Parathyroid adenoma (tissue), 2 donors: ENCODE measurements around the gene SLC4A1AP.

Experiments
- H2AFZ ChIP-seq: fragments of 300-600 bp; sonication (generic); one replicate; pipeline ENCODE4 v1.7.0; 2017; ENCODE audit warnings: antibody characterized with exemption, mild to moderate bottlenecking
- H3K27ac ChIP-seq: fragments of 300-600 bp; sonication (generic); one replicate; pipeline ENCODE4 v1.7.0; 2017
- H3K27me3 ChIP-seq: fragments of 300-600 bp; sonication (generic); one replicate; pipeline ENCODE4 v1.7.0; 2017; ENCODE audit warnings: low read length; ENCODE audit not compliant: control insufficient read depth, insufficient read depth
- H3K36me3 ChIP-seq: fragments of 300-600 bp; sonication (generic); one replicate; pipeline ENCODE4 v1.7.0; 2017; ENCODE audit warnings: low read length; ENCODE audit not compliant: control insufficient read depth, insufficient read depth
- H3K4me1 ChIP-seq: fragments of 300-600 bp; sonication (generic); one replicate; pipeline ENCODE4 v1.7.0; 2017; ENCODE audit warnings: control low read depth
- H3K4me2 ChIP-seq: fragments of 300-600 bp; sonication (generic); one replicate; pipeline ENCODE4 v1.7.0; 2017; ENCODE audit warnings: low read length
- H3K4me3 ChIP-seq: fragments of 300-600 bp; sonication (generic); one replicate; pipeline ENCODE4 v1.7.0; 2017; ENCODE audit warnings: low read depth, low read length
- H3K79me2 ChIP-seq: fragments of 300-600 bp; sonication (generic); one replicate; pipeline ENCODE4 v1.7.0; 2017; ENCODE audit warnings: control low read depth
- H3K9ac ChIP-seq: fragments of 300-600 bp; sonication (generic); one replicate; pipeline ENCODE4 v1.7.0; 2017; ENCODE audit warnings: mild to moderate bottlenecking
- H3K9me3 ChIP-seq: fragments of 300-600 bp; sonication (generic); one replicate; pipeline ENCODE4 v1.7.0; 2017; ENCODE audit warnings: low read length; ENCODE audit not compliant: control insufficient read depth
- CTCF ChIP-seq: fragments of 300-600 bp; sonication (generic); IDR thresholded peaks from one replicate; pipeline ENCODE4 v1.7.0; 2017; ENCODE audit warnings: antibody characterized with exemption, mild to moderate bottlenecking
- donor health status: primary hyperparathyroidism.

Gene SLC4A1AP

GRCh38 chr2:27685577-27685976, 21.9 kb downstream of the SLC4A1AP start:
- Histone ChIP-seq H3K4me1 (no peaks in the 10 kb centered on the region), H3K36me3 (no peaks in the 10 kb centered on the region), H3K9me3 (no peaks in the 10 kb centered on the region), H2AFZ (no peak overlapping the region), H3K27me3 (no peaks in the 10 kb centered on the region), H3K4me3 (no peak overlapping the region), H3K9ac (no peak overlapping the region), H3K79me2 (no peaks in the 10 kb centered on the region), H3K27ac (no peak overlapping the region), H3K4me2 (no peak overlapping the region)
- no peak for TF ChIP-seq CTCF

GRCh38 chr2:27687232-27687631, 23.5 kb downstream of the SLC4A1AP start:
- H3K27me3 ChIP-seq, result no peaks in the 10 kb centered on the region
- H3K36me3 ChIP-seq, result no peaks in the 10 kb centered on the region
- no peak overlapping the region for H3K27ac ChIP-seq
- no peak overlapping the region for H3K4me2 ChIP-seq
- no peak for TF ChIP-seq CTCF
- H2AFZ ChIP-seq, result no peak overlapping the region
- no peaks in the 10 kb centered on the region for H3K4me1 ChIP-seq
- no peaks in the 10 kb centered on the region for H3K9me3 ChIP-seq
- H3K9ac ChIP-seq, result no peak overlapping the region
- H3K79me2 ChIP-seq, result no peaks in the 10 kb centered on the region
- H3K4me3 ChIP-seq, result no peak overlapping the region

- H3K27ac ChIP-seq, result no peak overlapping the region
Observed at GRCh38 chr2:27689424-27689823, 25.7 kb downstream of the SLC4A1AP start.

GRCh38 chr2:27690052-27690451, 26.4 kb downstream of the SLC4A1AP start:
- no peak overlapping the region for H3K4me3 ChIP-seq
- H3K4me1 ChIP-seq, result no peaks in the 10 kb centered on the region
- no peak for TF ChIP-seq CTCF
- no peak overlapping the region for H3K9ac ChIP-seq
- H3K36me3 ChIP-seq, result no peaks in the 10 kb centered on the region
- H3K9me3 ChIP-seq, result no peaks in the 10 kb centered on the region
- H3K27ac ChIP-seq, result no peak overlapping the region
- H3K79me2 ChIP-seq, result no peaks in the 10 kb centered on the region
- H2AFZ ChIP-seq, result no peak overlapping the region
- no peaks in the 10 kb centered on the region for H3K27me3 ChIP-seq
- no peak overlapping the region for H3K4me2 ChIP-seq

More at GRCh38 chr2:27689424-27689823, 25.7 kb downstream of the SLC4A1AP start:
- no peak overlapping the region for H3K4me3 ChIP-seq
- TF ChIP-seq CTCF, result no peak
- H3K9ac ChIP-seq, result no peak overlapping the region
- H3K27me3 ChIP-seq, result no peaks in the 10 kb centered on the region
- H3K4me2 ChIP-seq, result no peak overlapping the region
- no peaks in the 10 kb centered on the region for H3K9me3 ChIP-seq
- no peaks in the 10 kb centered on the region for H3K4me1 ChIP-seq
- H3K79me2 ChIP-seq, result no peaks in the 10 kb centered on the region
- no peaks in the 10 kb centered on the region for H3K36me3 ChIP-seq
- no peak overlapping the region for H2AFZ ChIP-seq

- no peaks in the 10 kb centered on the region for H3K36me3 ChIP-seq
Observed at GRCh38 chr2:27697660-27698059, 34.0 kb downstream of the SLC4A1AP start.

More at GRCh38 chr2:27697660-27698059, 34.0 kb downstream of the SLC4A1AP start:
- Histone ChIP-seq H3K27me3 (no peaks in the 10 kb centered on the region), H2AFZ (no peak overlapping the region), H3K4me2 (no peak overlapping the region), H3K4me1 (no peaks in the 10 kb centered on the region), H3K9me3 (no peaks in the 10 kb centered on the region), H3K27ac (no peak overlapping the region), H3K79me2 (no peaks in the 10 kb centered on the region), H3K9ac (no peak overlapping the region), H3K4me3 (no peak overlapping the region)
- TF ChIP-seq CTCF, result no peak
